MV-4-11 (cell line): ENCODE measurements around the gene ACTG1.

Source experiments
- DNase-seq: peaks from one replicate; lab custom pipeline; 2025; lab: John Stamatoyannopoulos, UW

ACTG1 gene

GRCh38 chr17:81481815-81482505, 30.6 kb downstream of the ACTG1 start:
- DNase-seq, result no peak

DNA sequence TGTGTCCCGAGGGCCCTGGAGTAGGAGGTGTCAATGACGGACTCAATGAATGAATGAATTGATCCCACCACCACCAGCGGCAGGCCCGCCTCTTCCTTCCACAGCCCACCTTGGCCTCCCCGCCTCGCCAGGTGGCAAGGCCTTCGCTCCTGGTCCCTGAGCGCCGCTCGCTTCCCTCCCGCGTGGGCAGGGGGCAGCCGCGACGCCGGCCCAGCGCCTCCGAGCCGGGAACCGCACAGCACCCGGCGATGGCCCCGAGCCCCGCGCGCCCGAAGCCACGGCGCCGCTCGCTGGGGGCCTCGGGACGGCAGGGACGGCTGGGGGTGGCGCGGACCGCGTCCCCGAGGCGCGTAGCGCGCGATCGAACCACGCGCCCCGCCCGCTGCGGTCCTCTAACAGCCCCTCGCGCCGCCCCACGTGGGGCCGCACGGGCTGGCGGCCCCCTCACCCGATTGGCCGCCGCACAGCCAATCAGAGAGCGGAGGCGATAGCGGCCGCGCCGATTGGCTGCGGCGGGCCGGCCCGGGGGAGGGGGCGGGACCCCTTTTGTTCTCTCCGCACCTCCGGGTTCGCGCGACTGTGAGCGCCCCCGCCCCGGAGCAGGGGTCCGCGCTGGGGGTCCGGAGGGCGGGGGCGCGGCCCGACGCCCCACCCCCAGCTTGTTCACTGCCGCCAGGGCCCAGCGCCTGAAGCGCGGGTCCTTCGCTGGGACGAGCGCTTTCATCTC, 31.4 kb downstream of the ACTG1 start:
- DNase-seq, result peak; percentile 59

GRCh38 chr17:81480140-81481072, 32.2 kb downstream of the ACTG1 start:
- no peak for DNase-seq

DNA sequence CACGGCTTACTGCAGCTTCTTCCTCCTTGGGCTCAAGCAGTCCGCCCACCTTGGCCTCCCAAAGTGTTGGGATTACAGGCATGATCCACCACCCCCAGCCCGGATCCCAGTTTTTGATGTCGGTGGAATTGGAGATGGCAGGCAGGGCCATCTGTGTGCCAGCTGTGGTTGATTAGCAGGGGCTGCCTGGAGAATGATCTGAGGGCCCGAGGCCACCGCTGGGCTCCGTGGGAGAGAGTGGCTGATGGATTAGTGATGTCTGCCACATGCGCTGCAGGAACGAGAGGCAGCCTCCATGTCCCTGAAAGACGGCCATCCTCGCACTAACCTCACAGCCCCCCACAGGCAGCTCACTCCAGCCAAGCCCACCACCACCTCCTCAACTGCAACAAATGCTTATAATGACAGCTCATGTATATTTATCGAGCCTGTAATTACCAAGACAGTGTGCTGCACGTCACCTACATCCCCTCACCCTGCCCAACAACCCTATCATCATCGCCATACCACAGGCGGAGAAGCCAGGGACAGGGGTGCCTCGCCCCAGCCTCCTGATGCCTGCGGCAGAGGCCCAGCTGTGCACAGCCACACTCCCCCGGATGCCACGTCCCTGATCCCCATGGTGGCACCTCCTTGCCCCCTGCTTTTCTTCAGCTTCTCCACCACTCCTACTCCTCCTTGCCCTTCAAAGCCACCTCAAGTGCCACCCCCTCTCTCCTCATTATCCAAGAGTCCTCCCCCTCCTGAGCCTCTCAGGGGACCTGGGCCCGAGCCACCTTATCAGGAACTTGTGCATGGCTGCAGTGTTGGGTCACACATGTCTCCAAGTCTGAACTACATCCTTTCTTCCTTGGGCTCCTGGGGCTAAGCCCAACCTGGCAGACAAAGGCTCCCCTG, 33.2 kb downstream of the ACTG1 start:
- no peak for DNase-seq

GRCh38 chr17:81478119-81478518, 34.5 kb downstream of the ACTG1 start:
- no peak for DNase-seq

DNA sequence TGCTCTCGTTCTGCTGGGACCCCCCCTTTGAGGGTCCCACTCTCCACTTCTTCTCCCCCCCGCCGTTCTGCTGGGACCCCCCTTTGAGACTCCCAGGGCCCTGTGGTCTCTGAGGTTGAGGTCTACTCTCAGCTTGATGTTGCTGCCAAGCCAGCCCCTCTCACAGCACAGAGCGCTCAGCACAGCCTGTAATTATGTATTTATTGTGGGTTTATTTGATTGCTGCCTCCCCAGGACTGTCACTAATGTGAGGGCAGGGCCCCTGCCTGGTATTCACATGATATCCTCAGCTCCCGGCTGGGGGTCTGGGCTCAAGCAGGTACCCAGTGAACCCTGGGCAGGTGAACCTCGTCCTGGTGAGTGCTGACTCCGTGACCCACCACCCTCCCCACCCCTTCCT, 35.4 kb downstream of the ACTG1 start:
- no peak for DNase-seq

- no peak for DNase-seq
These were observed 36.0 kb downstream of the ACTG1 start for GRCh38 chr17:81476635-81477034.

- no peak for DNase-seq
These were observed 36.5 kb downstream of the ACTG1 start for GRCh38 chr17:81476097-81476496.

DNA sequence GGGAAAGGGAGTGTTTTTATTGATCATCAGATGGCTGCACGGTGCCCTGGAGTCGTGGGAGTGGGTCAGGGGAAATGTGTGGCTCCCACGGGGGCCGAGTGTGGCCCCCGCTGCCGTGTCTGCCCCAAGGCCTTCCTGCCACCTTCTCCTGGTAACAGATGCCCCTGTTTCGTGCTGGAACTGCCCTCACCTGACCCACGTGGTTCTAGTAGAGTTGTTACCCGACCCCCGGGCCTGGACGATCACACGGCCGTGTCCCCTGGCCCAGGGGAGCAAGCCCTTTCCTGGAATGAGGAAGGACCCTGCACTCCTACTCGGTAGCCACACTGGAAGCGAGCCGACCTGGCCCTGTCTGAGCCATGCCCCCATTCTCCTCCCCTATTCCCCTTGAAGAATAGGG, 37.6 kb downstream of the ACTG1 start:
- no peak for DNase-seq

- DNase-seq, result no peak
These were observed 39.6 kb downstream of the ACTG1 start for GRCh38 chr17:81473019-81473418.

DNA sequence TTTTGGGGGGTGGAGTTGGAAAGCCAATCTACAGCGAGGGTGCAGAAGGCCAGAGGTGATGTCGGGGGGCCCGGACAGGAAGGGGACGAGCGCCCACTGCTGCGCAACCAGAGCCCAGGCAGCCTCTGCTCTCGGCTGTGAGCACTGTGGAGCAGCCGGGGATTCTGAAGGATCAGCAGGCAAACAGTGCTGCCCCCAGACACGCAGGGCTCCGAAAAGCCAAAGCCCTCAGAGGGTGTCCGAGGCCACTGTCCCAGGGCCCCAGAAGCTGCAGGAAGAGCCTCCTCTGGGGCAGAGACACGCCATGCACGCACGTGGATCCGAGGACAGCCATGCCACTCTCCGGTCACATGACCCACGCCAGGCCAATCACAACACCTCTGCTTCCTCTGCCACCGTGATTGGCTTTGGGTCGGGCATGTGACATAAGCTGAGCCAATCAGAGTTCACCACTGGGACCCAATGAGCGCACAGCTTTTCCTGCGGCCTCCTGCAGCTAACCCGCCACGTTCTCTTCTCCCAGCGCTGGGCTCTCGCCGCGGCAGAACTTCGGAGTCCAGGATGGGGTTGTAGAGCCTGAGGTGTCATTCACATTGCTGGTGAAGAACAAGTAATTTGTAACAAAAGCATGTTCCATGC, 40.7 kb downstream of the ACTG1 start:
- DNase-seq, result no peak

DNA sequence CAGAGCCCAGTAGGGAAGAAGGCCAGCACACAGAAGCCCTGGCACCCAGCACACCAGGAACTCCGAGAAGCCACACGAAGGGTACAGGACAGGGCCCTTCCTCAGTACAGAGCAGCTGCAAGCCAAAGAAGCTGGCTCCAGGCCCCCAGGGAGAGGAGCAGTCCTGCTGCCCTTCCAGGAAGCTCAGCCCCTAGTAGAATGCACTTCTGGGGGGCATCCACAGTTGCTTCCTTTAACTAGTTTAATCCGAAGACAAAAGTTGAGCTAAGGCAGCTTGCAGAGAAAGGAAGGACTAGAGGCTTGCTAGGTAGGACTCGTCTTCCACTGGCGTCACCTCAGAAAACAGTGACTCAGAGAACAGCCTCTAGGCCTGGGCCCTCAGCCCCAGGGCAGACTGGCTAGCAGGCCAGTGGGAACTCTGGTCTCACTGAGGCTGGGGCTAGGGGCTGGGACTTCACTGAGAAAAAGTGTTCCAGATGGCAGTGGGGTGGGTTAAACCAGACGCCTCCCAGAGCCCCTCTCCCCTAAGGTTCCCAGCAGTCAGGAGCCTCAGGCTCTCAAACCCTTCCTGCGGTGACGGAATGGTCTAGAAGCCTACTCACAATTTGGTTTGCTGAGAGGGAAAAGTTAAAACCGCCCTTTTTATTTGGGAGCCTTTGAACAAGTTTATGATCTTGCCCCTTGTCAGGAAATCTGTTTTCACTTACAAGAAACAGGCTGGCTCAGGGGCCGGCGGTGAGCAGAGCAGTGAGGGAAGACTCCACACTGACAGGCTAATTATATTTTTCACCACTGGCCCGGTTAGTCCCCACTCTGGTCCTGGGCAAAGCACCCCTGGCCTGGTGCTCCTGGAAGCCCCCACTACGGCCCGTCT, 41.4 kb downstream of the ACTG1 start:
- no peak for DNase-seq

- DNase-seq, result no peak
These were observed 42.2 kb downstream of the ACTG1 start for GRCh38 chr17:81470270-81470943.

DNA sequence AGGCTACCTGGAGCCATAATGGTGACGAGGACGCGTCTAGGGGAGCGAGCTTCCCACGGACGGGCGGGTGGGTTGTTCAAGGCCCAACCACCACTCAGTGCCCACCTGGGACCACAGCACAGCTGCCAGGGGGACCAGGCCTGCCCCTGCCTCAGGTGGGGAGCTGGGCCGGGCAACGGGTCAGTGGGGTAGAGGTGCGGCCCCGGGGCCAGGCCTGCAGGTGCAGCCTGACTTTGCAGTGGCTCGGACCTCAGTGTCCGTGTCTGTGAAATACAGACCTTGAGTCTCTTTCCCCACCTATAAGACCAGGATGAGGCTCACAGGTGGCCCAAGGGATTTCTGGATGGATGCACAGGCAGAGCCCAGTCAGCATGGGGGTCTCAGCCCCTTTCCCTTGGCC, 43.3 kb downstream of the ACTG1 start:
- no peak for DNase-seq

DNA sequence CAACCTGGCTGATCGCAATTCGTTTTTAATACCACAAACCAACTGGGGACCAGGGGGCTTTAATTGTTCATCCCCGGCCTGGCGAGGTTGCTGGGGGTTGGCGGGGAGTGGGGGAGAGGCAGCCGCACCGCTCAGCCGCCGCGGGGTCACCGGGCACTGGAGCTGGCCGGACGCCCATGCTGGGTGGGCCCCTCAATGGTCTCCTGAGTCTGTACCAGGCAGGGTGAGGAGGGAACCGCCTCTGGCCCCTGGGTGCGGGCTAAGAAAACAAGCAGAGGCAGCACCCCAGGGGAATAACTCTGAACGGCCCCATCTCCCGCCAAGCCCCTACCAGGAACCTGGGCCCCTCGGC, 43.9 kb downstream of the ACTG1 start:
- DNase-seq, result no peak

GRCh38 chr17:81468111-81468769, 44.4 kb downstream of the ACTG1 start:
- DNase-seq, result no peak

- no peak for DNase-seq
These were observed 45.8 kb downstream of the ACTG1 start for GRCh38 chr17:81466564-81467472.

DNA sequence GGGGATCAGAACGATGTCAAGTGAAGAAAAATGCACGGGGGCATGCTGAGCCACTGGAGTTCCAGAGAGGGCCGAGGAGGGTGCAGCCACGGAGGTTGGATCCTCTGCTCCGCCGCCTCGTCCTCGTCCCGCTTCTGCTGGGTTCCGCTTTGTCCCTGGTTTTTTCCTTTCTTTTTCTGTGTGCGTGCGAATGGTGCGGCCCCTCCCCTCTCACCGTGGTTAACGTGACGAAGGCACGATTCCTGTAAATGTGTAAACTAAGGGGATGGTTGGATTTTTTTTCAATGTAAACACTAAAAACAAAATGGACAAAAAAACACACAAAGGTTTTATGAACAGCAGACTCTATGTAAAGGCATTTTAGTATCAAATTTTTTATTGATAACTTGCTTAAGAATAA, 46.7 kb downstream of the ACTG1 start:
- no peak for DNase-seq
